HG02798 (cell line): ENCODE measurements around the gene SGK1.

Experiments used
- ATAC-seq: cut with Tn5 transposase; IDR thresholded peaks from one replicate; pipeline ENCODE4 v1.9.1; 2021; ENCODE audit warnings: mild to moderate bottlenecking; ENCODE audit not compliant: unreplicated experiment, poor library complexity

The SGK1 gene

DNA sequence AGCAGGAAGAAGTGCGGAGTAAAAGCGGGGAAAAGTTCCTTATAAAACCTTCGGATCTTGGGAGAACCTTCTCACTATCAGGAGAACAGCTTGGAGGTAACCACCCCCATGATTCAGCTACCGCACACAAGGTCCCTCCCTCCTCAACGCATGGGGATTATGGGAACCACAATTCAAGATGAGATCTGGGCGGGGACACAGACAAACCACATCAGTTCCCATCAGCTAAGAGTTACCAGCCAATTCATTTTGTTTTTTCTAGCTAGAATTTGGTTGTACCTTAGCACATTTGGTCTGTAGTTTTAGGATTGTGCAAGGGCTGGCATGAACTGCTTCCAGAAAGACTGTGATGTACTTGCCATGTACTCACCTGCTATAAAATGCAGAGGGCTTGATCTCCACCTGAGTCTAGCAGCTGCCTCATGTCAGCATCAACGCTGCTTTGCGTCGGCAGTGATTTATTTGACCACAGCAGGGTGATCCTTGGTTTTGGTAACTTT, 170.8 kb downstream of the SGK1 start:
- no peak for ATAC-seq

DNA sequence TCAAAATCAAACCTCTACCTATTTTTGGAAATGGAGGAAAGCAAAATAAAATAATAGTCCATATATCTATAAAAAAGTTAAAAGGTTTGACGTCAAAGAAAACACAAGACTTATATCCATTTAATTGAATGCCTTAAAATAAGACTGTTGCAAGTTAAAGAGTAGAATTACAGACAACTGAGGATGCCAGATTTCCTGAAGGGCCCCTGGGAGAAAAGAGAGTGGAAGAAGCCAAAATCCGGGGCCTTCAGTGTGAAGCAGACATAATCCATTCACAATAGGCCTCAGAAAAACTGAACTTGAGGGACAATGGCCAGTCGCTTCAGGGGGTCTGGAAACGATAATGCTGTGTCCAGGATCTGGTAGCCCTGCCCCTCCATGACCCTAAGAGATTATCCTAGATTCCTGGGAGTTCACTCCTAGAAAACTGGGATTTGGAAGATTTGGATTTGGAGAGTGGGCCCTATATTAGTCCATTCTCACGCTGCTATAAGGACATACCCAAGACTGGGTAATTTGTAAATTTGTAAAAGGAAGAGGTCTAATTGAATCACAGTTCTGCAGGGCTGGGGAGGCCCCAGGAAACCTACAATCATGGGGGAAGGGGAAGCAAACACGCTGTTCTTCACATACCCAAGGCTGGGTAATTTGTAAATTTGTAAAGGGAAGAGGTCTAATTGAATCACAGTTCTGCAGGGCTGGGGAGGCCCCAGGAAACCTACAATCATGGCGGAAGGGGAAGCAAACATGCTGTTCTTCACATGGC, 171.5 kb downstream of the SGK1 start:
- ATAC-seq = no peak

DNA sequence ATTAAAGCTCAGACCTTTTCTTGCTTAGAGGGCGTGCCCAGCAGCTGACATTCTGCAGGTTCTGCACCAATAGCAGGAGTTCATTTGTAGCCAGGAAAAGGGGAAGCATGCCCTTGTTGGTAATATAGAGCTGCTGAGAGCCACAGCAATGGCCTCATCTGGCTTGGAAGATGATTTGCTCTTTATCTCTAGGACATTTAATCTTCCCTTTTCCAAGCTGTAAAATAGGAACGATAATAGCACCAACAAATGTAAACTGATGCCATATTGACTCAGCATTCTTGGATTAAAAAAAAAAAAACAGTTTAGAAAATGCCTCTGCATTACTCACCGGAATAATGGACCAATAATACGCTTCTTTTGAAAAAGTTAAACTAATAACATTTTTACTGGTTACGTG, 172.1 kb downstream of the SGK1 start:
- ATAC-seq = peak; percentile 60

DNA sequence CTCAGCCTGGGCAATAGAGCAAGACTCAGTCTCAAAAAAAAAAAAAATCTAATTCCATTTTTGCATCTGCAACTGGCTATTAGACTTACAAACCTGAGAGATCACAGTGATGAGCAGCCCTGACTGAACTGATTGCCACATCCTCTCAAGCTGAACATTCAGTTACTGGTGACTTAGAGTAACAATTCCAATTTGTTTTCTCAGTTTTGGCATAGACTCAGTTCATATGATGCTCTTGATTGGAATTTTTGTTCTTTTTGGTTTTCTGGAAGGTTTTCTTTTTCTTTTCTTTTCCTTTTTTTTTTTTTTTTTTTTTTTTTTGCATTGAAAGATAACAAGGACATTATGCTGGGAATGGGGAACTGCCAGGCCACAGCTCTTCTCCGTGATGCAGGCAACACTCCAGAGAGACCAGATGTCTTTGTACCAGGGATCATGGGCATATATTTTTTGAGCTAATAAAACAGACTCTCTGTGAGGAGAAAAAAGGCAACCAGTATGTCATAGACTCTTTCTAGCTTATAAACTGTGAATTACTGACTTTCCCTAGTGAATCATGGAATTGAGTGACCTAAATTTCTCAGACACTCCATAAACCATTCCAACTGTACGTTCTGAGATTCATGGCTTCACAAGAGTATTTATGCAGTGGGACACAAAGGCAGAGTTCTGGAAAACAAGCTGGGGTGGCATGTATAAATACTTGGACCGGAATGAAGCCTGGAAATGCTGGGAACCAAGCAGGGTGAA, 179.5 kb downstream of the SGK1 start:
- ATAC-seq = no peak

- no peak for ATAC-seq
Observed at GRCh38 chr6:134134654-134135053, 183.3 kb downstream of the SGK1 start.

DNA sequence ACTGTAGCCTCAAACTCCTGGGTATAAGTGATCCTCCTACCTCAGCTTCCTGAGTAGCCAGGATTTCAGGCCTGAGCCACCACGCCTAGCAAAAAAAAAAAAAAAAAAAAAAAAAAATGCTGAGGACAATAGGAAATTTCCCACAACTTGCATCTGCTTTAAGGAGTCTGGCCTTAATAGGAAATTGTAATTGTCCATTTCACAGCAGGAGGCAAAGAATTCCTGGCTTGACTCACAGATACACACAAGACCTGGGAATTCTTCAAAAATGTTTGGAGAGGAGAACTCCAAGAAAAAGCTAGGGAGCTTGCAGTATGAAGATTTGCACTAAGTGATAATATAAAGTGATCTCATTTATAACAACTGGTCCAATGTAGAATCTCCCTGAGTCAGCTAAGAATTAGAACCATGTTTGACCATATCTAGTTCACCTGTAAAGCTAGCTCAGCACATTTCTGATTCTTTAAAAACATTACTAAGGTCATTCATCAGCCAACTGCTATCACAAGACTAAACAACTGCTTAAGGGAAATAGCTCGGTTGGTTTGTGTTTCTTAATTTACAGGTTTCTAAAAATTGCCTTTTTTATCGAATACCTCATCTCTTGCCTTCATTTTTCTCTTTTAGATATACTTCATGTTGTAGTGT, 185.3 kb downstream of the SGK1 start:
- no peak for ATAC-seq

DNA sequence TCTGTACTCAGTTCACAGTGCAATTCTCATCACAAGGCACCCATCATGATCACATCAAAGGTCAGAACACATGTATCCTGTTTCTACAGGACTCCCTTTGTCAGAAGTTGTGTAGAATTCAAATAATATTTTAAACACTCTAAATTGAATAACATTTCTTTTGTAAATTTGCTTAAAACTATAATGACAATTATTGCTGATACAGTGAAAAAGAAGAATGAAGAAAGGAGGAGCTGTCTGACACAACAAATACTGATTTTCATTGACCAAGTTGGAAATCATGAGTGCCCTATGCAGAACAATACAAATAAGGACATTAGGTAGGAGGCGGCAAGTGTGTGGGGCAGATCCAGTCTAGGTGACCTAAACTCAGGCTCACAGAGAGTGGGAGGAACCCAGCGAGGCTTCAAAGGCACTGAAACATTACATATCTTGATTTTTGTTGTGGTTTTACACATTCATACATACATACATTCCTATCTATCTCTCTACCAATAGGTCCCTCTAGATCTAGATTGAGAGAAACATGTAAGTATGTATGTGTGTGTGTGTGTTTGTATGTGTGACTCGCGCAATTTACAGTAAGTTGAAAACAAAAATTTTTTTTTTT, 186.3 kb downstream of the SGK1 start:
- no peak for ATAC-seq

- no peak for ATAC-seq
Observed at GRCh38 chr6:134128146-134128545, 189.8 kb downstream of the SGK1 start.

DNA sequence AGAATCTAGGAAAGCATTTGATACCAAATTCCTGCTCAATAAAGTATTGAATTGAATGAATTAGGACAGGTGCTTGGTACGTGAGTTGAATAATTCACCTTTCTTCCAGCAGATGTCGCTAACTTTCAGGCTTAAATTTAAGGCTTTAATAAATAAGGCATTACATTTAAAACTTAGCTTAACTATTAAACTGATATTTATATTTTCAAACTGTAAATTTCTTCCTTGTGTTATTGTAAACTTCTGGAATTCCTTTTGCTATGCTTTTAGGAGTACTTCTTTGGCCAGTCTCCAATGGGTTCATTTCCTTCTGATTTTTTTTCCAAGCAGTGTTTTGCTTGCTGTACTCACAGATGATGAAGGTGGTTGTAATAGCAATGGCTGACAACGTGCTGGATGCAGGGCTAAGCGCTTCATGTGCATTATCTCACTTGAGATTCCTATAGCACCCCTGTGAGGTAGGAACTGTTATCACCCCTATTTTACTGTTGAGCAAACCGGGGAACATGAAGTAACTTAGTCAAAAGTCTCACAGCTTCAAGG, 194.2 kb downstream of the SGK1 start:
- peak; percentile 46 for ATAC-seq

DNA sequence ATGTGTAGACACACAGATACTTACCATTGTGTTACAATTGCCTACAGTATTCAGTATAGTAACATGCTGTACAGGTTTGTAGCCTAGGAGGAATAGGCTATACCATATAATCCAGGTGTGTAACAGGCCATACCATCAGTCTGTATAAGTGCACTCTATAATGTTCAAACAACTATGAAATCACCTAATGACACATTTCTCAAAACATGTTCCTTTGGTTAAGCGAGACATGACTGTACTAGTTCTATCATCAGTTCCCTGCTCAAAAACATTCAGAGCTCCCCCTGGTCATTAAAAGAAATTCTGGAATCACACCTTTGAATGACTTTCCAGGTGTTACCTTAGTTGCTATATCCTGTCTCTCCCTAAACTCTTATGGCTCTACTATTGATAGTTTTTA, 195.1 kb downstream of the SGK1 start:
- ATAC-seq = no peak

- ATAC-seq = no peak
Observed at GRCh38 chr6:134119486-134119885, 198.4 kb downstream of the SGK1 start.
